DOHH2 (cell line): Measurements from ENCODE around the gene RAD51B.

Experiments
- H3F3A ChIP-seq: fragments of 200-600 bp; sonication (generic), shearing (Covaris generic); 2 replicates; pipeline ENCODE4 v1.6.0; 2016; ENCODE audit warnings: antibody characterized with exemption, mild to moderate bottlenecking; ENCODE audit not compliant: control insufficient read depth, insufficient read depth
- H3K27ac ChIP-seq: fragments of 200-600 bp; sonication (generic); 2 replicates; pipeline ENCODE4 v1.5.1; 2014; ENCODE audit warnings: low read depth, mild to moderate bottlenecking, low read length, moderate library complexity
- H3K27me3 ChIP-seq: fragments of 200-600 bp; sonication (generic); 2 replicates; pipeline ENCODE4 v1.6.1; 2014; ENCODE audit warnings: mild to moderate bottlenecking, low read length, mixed read lengths; ENCODE audit not compliant: control insufficient read depth
- H3K36me3 ChIP-seq: fragments of 200-600 bp; sonication (generic); 2 replicates; pipeline ENCODE4 v1.6.1; 2014; ENCODE audit warnings: mild to moderate bottlenecking, low read length, moderate library complexity, mixed read lengths; ENCODE audit not compliant: control insufficient read depth
- H3K4me1 ChIP-seq: fragments of 200-600 bp; sonication (generic); 2 replicates; pipeline ENCODE4 v1.6.1; 2014; ENCODE audit warnings: mild to moderate bottlenecking, low read length, mixed read lengths; ENCODE audit not compliant: control insufficient read depth
- H3K4me2 ChIP-seq: fragments of 200-600 bp; sonication (generic); 2 replicates; pipeline ENCODE4 v1.6.0; 2014; ENCODE audit warnings: mild to moderate bottlenecking, low read length, moderate library complexity
- H3K4me3 ChIP-seq: fragments of 200-600 bp; sonication (generic); 2 replicates; pipeline ENCODE4 v1.5.1; 2014; ENCODE audit warnings: mild to moderate bottlenecking, low read length, mixed read lengths
- H3K79me2 ChIP-seq: fragments of 200-600 bp; sonication (generic); 2 replicates; pipeline ENCODE4 v1.6.1; 2014; ENCODE audit warnings: mild to moderate bottlenecking, low read length, mixed read lengths; ENCODE audit not compliant: control insufficient read depth
- H3K9me2 ChIP-seq: fragments of 200-600 bp; sonication (generic); replicated peaks from 2 replicates; pipeline ENCODE4 v1.6.1; 2014; ENCODE audit warnings: mild to moderate bottlenecking, low read length, mixed read lengths; ENCODE audit not compliant: control insufficient read depth
- H3K9me3 ChIP-seq: fragments of 200-600 bp; sonication (generic); 2 replicates; pipeline ENCODE4 v1.6.1; 2014; ENCODE audit warnings: antibody characterized with exemption, low read length, mixed read lengths; ENCODE audit not compliant: control insufficient read depth, insufficient read depth
- H4K20me1 ChIP-seq: fragments of 200-600 bp; sonication (generic); 2 replicates; pipeline ENCODE4 v1.6.0; 2014; ENCODE audit warnings: low read depth, mild to moderate bottlenecking, antibody characterized with exemption, low read length, moderate library complexity; ENCODE audit not compliant: control insufficient read depth, insufficient read depth
- CTCF ChIP-seq: fragments of 200-600 bp; sonication (generic); IDR thresholded peaks from one replicate; pipeline ENCODE4 v1.5.1; 2014; ENCODE audit warnings: antibody characterized with exemption, mild to moderate bottlenecking, low read depth, low read length; ENCODE audit not compliant: poor library complexity, severe bottlenecking
- EZH2phosphoT487 ChIP-seq: fragments of 200-600 bp; sonication (generic); IDR thresholded peaks from 2 replicates; pipeline ENCODE4 v1.6.1; 2017; ENCODE audit warnings: borderline replicate concordance, mild to moderate bottlenecking, antibody characterized with exemption, low read length, moderate library complexity, mixed read lengths

RAD51B gene

GRCh38 chr14:68135028-68135427 is 315.4 kb downstream of the RAD51B start:
- H3K4me3 ChIP-seq, result no peak overlapping the region
- no peaks in the 10 kb centered on the region for H3K4me1 ChIP-seq
- no peaks in the 10 kb centered on the region for H3K9me3 ChIP-seq
- TF ChIP-seq EZH2phosphoT487 (no peak), CTCF (no peak)
- H3K36me3 ChIP-seq, result no peaks in the 10 kb centered on the region; the same call in 1 of the 2 replicates
- no peak overlapping the region for H3K4me2 ChIP-seq
- no peak overlapping the region for H3K27ac ChIP-seq
- H4K20me1 ChIP-seq, result no peaks in the 10 kb centered on the region
- no peaks in the 10 kb centered on the region; the same call in 1 of the 2 replicates for H3K9me2 ChIP-seq
- no peaks in the 10 kb centered on the region for H3F3A ChIP-seq
- no peaks in the 10 kb centered on the region for H3K79me2 ChIP-seq
- no peaks in the 10 kb centered on the region for H3K27me3 ChIP-seq

GRCh38 chr14:68135566-68135965 is 316.0 kb downstream of the RAD51B start:
- H3K4me2 ChIP-seq, result no peak overlapping the region

GRCh38 chr14:68137704-68138619 is 318.4 kb downstream of the RAD51B start:
- no peaks in the 10 kb centered on the region for H4K20me1 ChIP-seq
- no peaks in the 10 kb centered on the region; the same call in 1 of the 2 replicates for H3K36me3 ChIP-seq
- H3K4me1 ChIP-seq, result no peaks in the 10 kb centered on the region
- H3K4me2 ChIP-seq, result no peak overlapping the region
- no peak overlapping the region for H3K27ac ChIP-seq
- TF ChIP-seq EZH2phosphoT487 (no peak), CTCF (no peak)
- H3K79me2 ChIP-seq, result no peaks in the 10 kb centered on the region
- H3K9me2 ChIP-seq, result no peaks in the 10 kb centered on the region; the same call in 1 of the 2 replicates
- no peaks in the 10 kb centered on the region for H3K9me3 ChIP-seq
- H3K4me3 ChIP-seq, result no peak overlapping the region
- no peaks in the 10 kb centered on the region for H3K27me3 ChIP-seq
- no peaks in the 10 kb centered on the region for H3F3A ChIP-seq

More at GRCh38 chr14:68135566-68135965, 316.0 kb downstream of the RAD51B start:
- H3K9me3 ChIP-seq, result no peaks in the 10 kb centered on the region
- no peaks in the 10 kb centered on the region for H3K4me1 ChIP-seq
- no peaks in the 10 kb centered on the region for H3F3A ChIP-seq
- H4K20me1 ChIP-seq, result no peaks in the 10 kb centered on the region
- H3K9me2 ChIP-seq, result no peaks in the 10 kb centered on the region; the same call in 1 of the 2 replicates
- no peak overlapping the region for H3K4me3 ChIP-seq
- TF ChIP-seq EZH2phosphoT487 (no peak), CTCF (no peak)
- no peak overlapping the region for H3K27ac ChIP-seq
- H3K36me3 ChIP-seq, result no peaks in the 10 kb centered on the region; the same call in 1 of the 2 replicates
- no peaks in the 10 kb centered on the region for H3K27me3 ChIP-seq
- no peaks in the 10 kb centered on the region for H3K79me2 ChIP-seq
